Endothelial cell of coronary artery (primary cell): ENCODE results near the gene CORO7. TPM values are rescaled to one million over a fixed set of nuclear protein-coding genes. Genes with fewer than 3 reads are reported as not detected.

ENCODE experiments used
- total RNA-seq: library from RNA; depleted of rRNA; stranded (reverse); fragments of >200 nt; gene quantifications from 2 replicates; pipeline ENCODE4 v1.2.3, GENCODE V29; 2014

The CORO7 gene
- total RNA-seq = 38.2 and 40.3 TPM in 2 replicates

GRCh38 chr16:4416200-4417032, at the start of gene CORO7:
Gene CORO7, minus strand, starts transcription at chr16:4416596. Its CDS starts 78 bp downstream, at chr16:4416518.

GRCh38 chr16:4425378-4426020, 9.1 kb upstream of the CORO7 start, which contains the start of gene DNAJA3:
Gene DNAJA3, plus strand, starts transcription at chr16:4425868. Its CDS starts 14 bp downstream, at chr16:4425882.

GRCh38 chr16:4371357-4372000, 44.9 kb downstream of the CORO7 start, which contains the start of gene VASN:
Gene VASN, plus strand, starts transcription at chr16:4371848. Its CDS starts 9,030 bp downstream, at chr16:4380878.

GRCh38 chr16:4350787-4351659, 65.4 kb downstream of the CORO7 start, which contains the start of gene PAM16:
Gene PAM16, minus strand, starts transcription at chr16:4351321. Its CDS starts 87 bp downstream, at chr16:4351234.

GRCh38 chr16:4315186-4316107, 100.9 kb downstream of the CORO7 start, which contains the start of gene GLIS2:
Gene GLIS2, plus strand, starts transcription at chr16:4316067. Its CDS starts 16,214 bp downstream, at chr16:4332281.

Other genes with a start within 250 kb of the CORO7 start
- gene SRL, start 174.5 kb downstream of the CORO7 start, total RNA-seq = under 0.01 TPM in 2 replicates
- gene TFAP4, start 143.6 kb downstream of the CORO7 start, total RNA-seq = 6.3 and 8.9 TPM in 2 replicates
- 0.99 and 1.8 TPM in 2 replicates for gene GLIS2, start 100.5 kb downstream of the CORO7 start, total RNA-seq
- gene PAM16, start 65.3 kb downstream of the CORO7 start, total RNA-seq = 31.5 and 34.1 TPM in 2 replicates
- gene VASN, start 44.7 kb downstream of the CORO7 start, total RNA-seq = 0.18 and 4.0 TPM in 2 replicates
- gene DNAJA3, start 9.3 kb upstream of the CORO7 start, total RNA-seq = 43.5 and 53.1 TPM in 2 replicates
- gene NMRAL1, start 58.0 kb upstream of the CORO7 start, total RNA-seq = 64.6 and 69.6 TPM in 2 replicates
- gene HMOX2, start 59.8 kb upstream of the CORO7 start, total RNA-seq = 113 and 193 TPM in 2 replicates
- 11.2 and 11.8 TPM in 2 replicates for gene CDIP1, start 122.2 kb upstream of the CORO7 start, total RNA-seq
- not detected in 2 replicates for gene C16orf96, start 139.7 kb upstream of the CORO7 start, total RNA-seq
- gene UBALD1, start 198.3 kb upstream of the CORO7 start, total RNA-seq = 3.9 and 4.9 TPM in 2 replicates
- 17.9 and 24.5 TPM in 2 replicates for gene MGRN1, start 208.2 kb upstream of the CORO7 start, total RNA-seq